ENCODE data around the gene CCSER2.

Gene CCSER2

GRCh38 chr10:84296091-84296981, 32.1 kb upstream of the CCSER2 start:
- Mint-ChIP-seq H3K36me3 (ENCODE audit: low read depth) (no peaks in the 10 kb centered on the region), H3K9me3 (no peaks in the 10 kb centered on the region), H3K4me1 (peaks cover 4% of the 10 kb centered on the region), H3K4me3 (no peak overlapping the region), H3K27ac (no peak overlapping the region), H3K27me3 (ENCODE audit: low read depth) (peaks cover 6% of the 10 kb centered on the region)
- TF ChIP-seq CTCF (IDR thresholded peaks at IDR 0.05; ENCODE audit: unreplicated experiment in 3 of 3): no peak

GRCh38 chr10:84298057-84298456, 30.3 kb upstream of the CCSER2 start:
- Mint-ChIP-seq H3K27ac (no peak overlapping the region), H3K36me3 (ENCODE audit: low read depth) (no peaks in the 10 kb centered on the region), H3K4me1 (peaks cover 4% of the 10 kb centered on the region)

GRCh38 chr10:84302223-84302622, 26.2 kb upstream of the CCSER2 start:
- no peak for TF ChIP-seq CTCF (IDR thresholded peaks at IDR 0.05; ENCODE audit: unreplicated experiment in 3 of 3)
- Mint-ChIP-seq H3K4me3 (no peak overlapping the region), H3K27ac (no peak overlapping the region), H3K9me3 (no peaks in the 10 kb centered on the region), H3K4me1 (no peaks in the 10 kb centered on the region), H3K36me3 (ENCODE audit: low read depth) (no peaks in the 10 kb centered on the region), H3K27me3 (ENCODE audit: low read depth) (peaks cover 11% of the 10 kb centered on the region)

More at GRCh38 chr10:84298057-84298456, 30.3 kb upstream of the CCSER2 start:
- TF ChIP-seq CTCF (IDR thresholded peaks at IDR 0.05; ENCODE audit: unreplicated experiment in 3 of 3): no peak
- H3K4me3 Mint-ChIP-seq: no peak overlapping the region
- H3K27me3 Mint-ChIP-seq (ENCODE audit: low read depth): peaks cover 8% of the 10 kb centered on the region
- no peaks in the 10 kb centered on the region for H3K9me3 Mint-ChIP-seq

- Mint-ChIP-seq H3K36me3 (ENCODE audit: low read depth) (no peaks in the 10 kb centered on the region), H3K4me1 (peaks cover 4% of the 10 kb centered on the region), H3K27me3 (ENCODE audit: low read depth) (peaks cover 15% of the 10 kb centered on the region), H3K9me3 (no peaks in the 10 kb centered on the region), H3K27ac (no peak overlapping the region), H3K4me3 (no peak overlapping the region)
- TF ChIP-seq CTCF (IDR thresholded peaks at IDR 0.05; ENCODE audit: unreplicated experiment in 3 of 3): no peak
These were observed 21.5 kb upstream of the CCSER2 start for GRCh38 chr10:84306751-84307384.

- Mint-ChIP-seq H3K36me3 (ENCODE audit: low read depth) (no peaks in the 10 kb centered on the region), H3K27ac (no peak overlapping the region), H3K4me1 (peaks cover 4% of the 10 kb centered on the region), H3K4me3 (no peak overlapping the region), H3K9me3 (no peaks in the 10 kb centered on the region), H3K27me3 (ENCODE audit: low read depth) (peaks cover 11% of the 10 kb centered on the region)
- no peak for TF ChIP-seq CTCF (IDR thresholded peaks at IDR 0.05; ENCODE audit: unreplicated experiment in 3 of 3)
These were observed 20.4 kb upstream of the CCSER2 start for GRCh38 chr10:84308021-84308420.
